H9 (cell line): ENCODE results near the gene FAT2. TPM values are rescaled to one million over a fixed set of nuclear protein-coding genes. Genes with fewer than 3 reads are reported as not detected.

ENCODE experiments used
- DNase-seq: peaks from one replicate; pipeline ENCODE4 v3.0.0-alpha.2; 2017
- H2AFZ ChIP-seq: one replicate; pipeline ENCODE4 v1.6.1; 2013; ENCODE audit warnings: mild to moderate bottlenecking, low read length, control low read depth, moderate library complexity
- H2AK5ac ChIP-seq: 2 replicates; pipeline ENCODE4 v1.6.1; 2013; ENCODE audit warnings: low read length, control low read depth, mixed read lengths; ENCODE audit not compliant: insufficient read length
- H2BK120ac ChIP-seq: one replicate; pipeline ENCODE4 v1.6.1; 2013; ENCODE audit warnings: low read depth, mild to moderate bottlenecking, low read length, control low read depth, inconsistent platforms; ENCODE audit not compliant: poor library complexity, severe bottlenecking
- H2BK12ac ChIP-seq: 2 replicates; pipeline ENCODE4 v1.6.1; 2013; ENCODE audit warnings: low read length, control low read depth, mixed read lengths, low read depth; ENCODE audit not compliant: insufficient read length
- H2BK15ac ChIP-seq: 2 replicates; pipeline ENCODE4 v1.6.1; 2013; ENCODE audit warnings: low read depth, low read length, control low read depth
- H2BK20ac ChIP-seq: one replicate; pipeline ENCODE4 v1.6.1; 2013; ENCODE audit warnings: low read depth, mild to moderate bottlenecking, low read length, control low read depth, inconsistent platforms; ENCODE audit not compliant: poor library complexity, severe bottlenecking
- H2BK5ac ChIP-seq: 2 replicates; pipeline ENCODE4 v1.6.1; 2013; ENCODE audit warnings: low read length, control low read depth, mixed read lengths; ENCODE audit not compliant: insufficient read length
- H3K14ac ChIP-seq: 2 replicates; pipeline ENCODE4 v1.6.1; 2013; ENCODE audit warnings: low read length, control low read depth; ENCODE audit not compliant: insufficient read depth
- H3K18ac ChIP-seq: 2 replicates; pipeline ENCODE4 v1.6.1; 2013; ENCODE audit warnings: low read depth, mild to moderate bottlenecking, mixed read lengths, low read length, control low read depth; ENCODE audit not compliant: insufficient read length
- H3K23ac ChIP-seq: 2 replicates; pipeline ENCODE4 v1.6.1; 2013; ENCODE audit warnings: low read length, control low read depth, mixed read lengths, low read depth; ENCODE audit not compliant: insufficient read length
- H3K23me2 ChIP-seq: 2 replicates; pipeline ENCODE4 v1.6.1; 2013; ENCODE audit warnings: low read depth, mild to moderate bottlenecking, mixed read lengths, low read length, control low read depth; ENCODE audit not compliant: insufficient read length, poor library complexity, severe bottlenecking
- H3K27ac ChIP-seq: 2 replicates; pipeline ENCODE4 v1.5.1; 2013; ENCODE audit warnings: low read length, control low read depth, mixed read lengths, low read depth; ENCODE audit not compliant: insufficient read length
- H3K27me3 ChIP-seq: 2 replicates; pipeline ENCODE4 v1.6.1; 2013; ENCODE audit warnings: low read length, control low read depth, inconsistent platforms; ENCODE audit not compliant: insufficient read depth
- H3K4ac ChIP-seq: 2 replicates; pipeline ENCODE4 v1.6.1; 2013; ENCODE audit warnings: low read depth, mild to moderate bottlenecking, control low read depth, inconsistent platforms, low read length, moderate library complexity
- H3K4me1 ChIP-seq: 2 replicates; pipeline ENCODE4 v1.6.1; 2013; ENCODE audit warnings: low read length, control low read depth, inconsistent platforms; ENCODE audit not compliant: insufficient read depth
- H3K4me2 ChIP-seq: 2 replicates; pipeline ENCODE4 v1.6.1; 2013; ENCODE audit warnings: low read length, control low read depth, mixed read lengths; ENCODE audit not compliant: insufficient read length, insufficient read depth
- H3K56ac ChIP-seq: 2 replicates; pipeline ENCODE4 v1.6.1; 2013; ENCODE audit warnings: low read depth, mild to moderate bottlenecking, mixed read lengths, low read length, control low read depth; ENCODE audit not compliant: insufficient read length
- H3K79me1 ChIP-seq: 2 replicates; pipeline ENCODE4 v1.6.1; 2013; ENCODE audit warnings: low read depth, mild to moderate bottlenecking, moderate library complexity, low read length, control low read depth, inconsistent platforms; ENCODE audit not compliant: insufficient read depth, poor library complexity, severe bottlenecking
- H3K79me2 ChIP-seq: 2 replicates; pipeline ENCODE4 v1.6.1; 2013; ENCODE audit warnings: low read length, control low read depth, inconsistent platforms; ENCODE audit not compliant: insufficient read depth
- H3K9ac ChIP-seq: 2 replicates; pipeline ENCODE4 v1.6.1; 2013; ENCODE audit warnings: low read length, control low read depth, mixed read lengths; ENCODE audit not compliant: insufficient read length; ENCODE audit errors: extremely low read depth
- H3K9me3 ChIP-seq: one replicate; pipeline ENCODE4 v1.6.1; 2013; ENCODE audit warnings: low read depth, low read length, inconsistent platforms; ENCODE audit not compliant: control insufficient read depth
- H3T11ph ChIP-seq: one replicate; pipeline ENCODE4 v1.6.1; 2013; ENCODE audit warnings: mild to moderate bottlenecking, low read length, control low read depth, inconsistent platforms
- H4K20me1 ChIP-seq: one replicate; pipeline ENCODE4 v1.6.1; 2013; ENCODE audit not compliant: control insufficient read depth, insufficient read length, insufficient read depth
- H4K5ac ChIP-seq: 2 replicates; pipeline ENCODE4 v1.6.1; 2013; ENCODE audit warnings: low read depth, mild to moderate bottlenecking, mixed read lengths, low read length, control low read depth; ENCODE audit not compliant: insufficient read length
- H4K8ac ChIP-seq: replicated peaks from 2 replicates; pipeline ENCODE4 v1.6.1; 2013; ENCODE audit warnings: low read length, control low read depth, mixed read lengths, low read depth; ENCODE audit not compliant: insufficient read length
- H4K91ac ChIP-seq: 2 replicates; pipeline ENCODE4 v1.6.1; 2013; ENCODE audit warnings: low read depth, mild to moderate bottlenecking, moderate library complexity, mixed read lengths, low read length, control low read depth; ENCODE audit not compliant: insufficient read length
- H3K27ac Mint-ChIP-seq, 3 experiments: 2 replicates in 2 of 3; 3 replicates in 1 of 3; pipeline ENCODE4 v1.8.0; 2020 to 2021; ENCODE audit warnings: mixed read lengths in 3 of 3, mild to moderate bottlenecking in 1 of 3, moderate library complexity in 1 of 3
- H3K27me3 Mint-ChIP-seq: 2 replicates; pipeline ENCODE4 v1.8.0; 2021; ENCODE audit warnings: low read depth, mild to moderate bottlenecking, moderate library complexity, mixed read lengths
- H3K36me3 Mint-ChIP-seq, 3 experiments: 2 replicates in 2 of 3; 3 replicates in 1 of 3; pipeline ENCODE4 v1.8.0; 2020 to 2021; ENCODE audit warnings: low read depth in 3 of 3, mixed read lengths in 3 of 3; ENCODE audit not compliant: insufficient read depth in 1 of 3
- H3K4me1 Mint-ChIP-seq, 2 experiments: 2 replicates each; pipeline ENCODE4 v1.8.0; 2020; ENCODE audit warnings: mixed read lengths in 2 of 2
- H3K4me3 Mint-ChIP-seq, 2 experiments: 2 replicates in 1 of 2; 3 replicates in 1 of 2; pipeline ENCODE4 v1.8.0; 2020 to 2021; ENCODE audit warnings: mild to moderate bottlenecking in 2 of 2, mixed read lengths in 2 of 2, moderate library complexity in 1 of 2
- H3K9me3 Mint-ChIP-seq, 2 experiments: 2 replicates in 1 of 2; 3 replicates in 1 of 2; pipeline ENCODE4 v1.8.0; 2020; ENCODE audit warnings: mild to moderate bottlenecking in 2 of 2, mixed read lengths in 2 of 2, moderate library complexity in 1 of 2
- CTCF ChIP-seq: fragments of 200-600 bp; sonication (generic); conservative IDR thresholded peaks from 3 replicates; pipeline ENCODE4 v1.8.0; 2021; ENCODE audit warnings: antibody characterized with exemption, mild to moderate bottlenecking
- WGBS: extraction: QIAGEN DNeasy Blood & Tissue Kit; methylation state at CpG from one replicate; pipeline ENCODE4 v1.1.7; 2013; ENCODE audit warnings: missing lambda C conversion rate, low lambda C conversion rate, mixed read lengths; ENCODE audit not compliant: insufficient read length; ENCODE audit errors: extremely low coverage; 5-methylcytosine and 5-hydroxymethylcytosine counted together
- long read RNA-seq: library from polyadenylated mRNA; unstranded; transcript quantifications from one replicate; pipeline ENCODE4 v2.0.0, GENCODE V29; 2020
- total RNA-seq: library from RNA; stranded (reverse); gene quantifications from 2 replicates; pipeline ENCODE4 v1.2.1, GENCODE V29; 2021

FAT2 gene
- total RNA-seq = 0.15 and 0.18 TPM in 2 replicates
- long read RNA-seq, partial matches to known transcripts = 1 of 2 reads
- long read RNA-seq, other reads (novel, unspliced or antisense) = 1 of 2 reads

- H3K79me2 ChIP-seq = no peaks in the 10 kb centered on the region
- peak within 1 kb of the TSS in 2 of 3 experiments; percentile 9 to 63; a peak in 3 of 7 replicates for H3K27ac Mint-ChIP-seq
- DNase-seq = peak; percentile 81
Observed at GRCh38 chr5:151591144-151591819, at the start of gene FAT2. TSS of gene FAT2 (minus strand) at chr5:151591331. CDS start at chr5:151568931, 22,400 bp downstream.

More at GRCh38 chr5:151591144-151591819, at the start of gene FAT2:
- Histone ChIP-seq H4K91ac (no peak within 1 kb of the TSS), H2AFZ (no peak within 1 kb of the TSS), H3K56ac (no peak within 1 kb of the TSS), H3K79me1 (no peaks in the 10 kb centered on the region), H3K27me3 (no peaks in the 10 kb centered on the region; the same call in 1 of the 2 replicates), H2BK12ac (no peak within 1 kb of the TSS), H3K23me2 (no peaks in the 10 kb centered on the region), H3K4me2 (no peak within 1 kb of the TSS), H3K4ac (no peak within 1 kb of the TSS), H2BK20ac (no peak within 1 kb of the TSS), H2BK15ac (no peak within 1 kb of the TSS), H3K4me1 (peaks cover 3% of the 10 kb centered on the region; the same call in 1 of the 2 replicates), H3K18ac (no peak within 1 kb of the TSS), H3K14ac (peak within 1 kb of the TSS; percentile 30; the same call in 1 of the 2 replicates), H4K8ac (no peak within 1 kb of the TSS), H3T11ph (no peak within 1 kb of the TSS), H3K27ac (no peak within 1 kb of the TSS), H4K20me1 (no peaks in the 10 kb centered on the region), H3K9ac (no peak within 1 kb of the TSS), H2BK120ac (no peak within 1 kb of the TSS), H3K9me3 (no peaks in the 10 kb centered on the region), H2AK5ac (no peak within 1 kb of the TSS), H2BK5ac (no peak within 1 kb of the TSS), H3K23ac (no peak within 1 kb of the TSS), H4K5ac (no peak within 1 kb of the TSS)
- Mint-ChIP-seq H3K36me3 (no peaks in the 10 kb centered on the region; a peak in 2 of 7 replicates), H3K4me3 (peak within 1 kb of the TSS in 1 of 2 experiments; percentile 67; a peak in 4 of 5 replicates), H3K27me3 (peaks cover 10% of the 10 kb centered on the region), H3K4me1 (peaks cover 42 to 50% of the 10 kb centered on the region in 2 experiments), H3K9me3 (no peaks in the 10 kb centered on the region; a peak in 1 of 5 replicates)
- no peak for TF ChIP-seq CTCF
- no CpG with 5 or more reads among the region's 13 CpGs for WGBS
